NOMO-1 treated with dmso at 0.1 percent for 144 hours (cell line): ENCODE measurements around the gene TRAPPC3.

Experiments used
- DNase-seq: peaks from one replicate; lab custom pipeline; 2025; ENCODE audit not compliant: unreplicated experiment; lab: John Stamatoyannopoulos, UW

TRAPPC3 gene

GRCh38 chr1:36126797-36127500, 22.3 kb downstream of the TRAPPC3 start:
- DNase-seq: no peak

DNA sequence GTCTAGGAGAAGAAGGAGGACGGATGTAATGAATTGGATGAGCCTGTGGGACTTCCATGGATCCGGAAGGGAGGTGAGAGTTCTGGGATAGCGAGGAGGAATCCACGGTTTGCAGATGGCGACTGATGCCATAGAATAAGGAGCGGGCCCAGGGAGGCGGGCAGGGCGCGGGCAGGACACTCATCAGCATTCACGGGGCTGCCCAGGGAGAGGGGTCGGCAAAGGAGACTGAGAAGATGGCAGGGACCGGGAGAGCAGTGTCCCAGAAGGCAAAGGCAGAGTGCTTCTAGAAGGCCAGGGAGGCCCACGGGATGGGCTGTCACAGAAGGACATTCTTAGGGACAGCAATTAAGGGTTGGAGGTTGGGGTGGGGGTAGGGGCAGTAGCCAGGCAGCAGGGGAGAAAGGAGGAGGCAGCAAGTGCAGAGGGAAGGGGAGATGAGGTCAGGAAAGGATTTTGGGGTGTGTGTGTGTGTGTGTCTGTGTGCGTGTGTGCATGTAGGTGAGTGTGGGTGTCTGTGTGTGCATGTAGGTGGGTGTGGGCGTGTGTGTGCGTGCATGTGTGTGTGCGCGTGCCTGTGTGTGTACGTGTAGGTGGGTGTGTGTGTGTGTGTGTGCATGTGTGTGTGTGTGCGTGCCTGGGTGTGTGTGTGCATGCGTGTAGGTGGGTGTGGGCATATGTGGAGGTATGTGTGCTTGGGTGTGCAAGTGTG, 23.1 kb downstream of the TRAPPC3 start:
- no peak for DNase-seq

DNA sequence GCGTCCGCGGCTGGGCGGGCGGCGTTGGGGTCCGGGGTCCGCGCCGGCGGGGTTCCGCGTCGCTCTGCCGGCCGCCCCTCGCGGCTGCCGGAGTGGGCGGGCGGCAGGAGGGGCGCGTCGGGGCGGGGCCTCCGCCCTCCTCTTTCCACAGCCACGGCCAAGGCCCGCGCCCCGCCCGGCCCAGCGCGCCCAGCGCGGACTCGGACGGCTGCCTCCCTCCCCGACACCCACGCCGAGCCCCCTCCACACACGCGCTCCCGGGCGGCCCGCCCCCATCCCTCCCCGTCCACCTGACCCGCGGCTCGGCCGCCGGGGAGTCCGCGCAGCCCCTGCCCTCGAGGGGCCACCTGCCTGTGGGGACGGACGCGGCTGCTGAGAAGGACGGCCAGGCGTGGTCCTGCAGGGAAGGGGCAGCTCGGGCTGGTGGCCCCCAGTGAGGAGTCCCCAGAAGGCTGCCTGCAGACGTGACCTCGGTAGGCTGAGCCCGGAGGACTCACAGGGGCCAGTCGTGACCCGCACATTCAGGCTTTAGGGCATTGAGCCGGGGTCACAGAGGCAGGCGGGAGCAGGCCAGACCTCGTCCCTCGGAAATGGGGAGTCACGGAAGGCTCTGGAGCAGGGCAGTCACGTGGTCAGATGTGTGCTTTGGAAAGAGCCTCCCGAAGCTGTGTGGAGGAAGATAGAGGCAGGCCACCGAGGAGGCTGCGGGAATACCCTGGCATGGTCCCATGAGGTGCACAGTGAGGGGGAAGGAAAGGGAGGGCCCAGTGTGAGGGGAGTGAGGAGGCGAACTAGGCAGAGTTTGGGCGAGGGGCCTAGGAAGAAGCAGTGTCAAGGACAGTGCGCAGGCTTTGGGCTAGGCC, 23.9 kb downstream of the TRAPPC3 start, which contains the start of gene COL8A2:
TSS of gene COL8A2 (minus strand) at position 94 of the 863 bp plus-strand sequence. CDS start 24,980 bp downstream, outside the sequence.
- no peak for DNase-seq

DNA sequence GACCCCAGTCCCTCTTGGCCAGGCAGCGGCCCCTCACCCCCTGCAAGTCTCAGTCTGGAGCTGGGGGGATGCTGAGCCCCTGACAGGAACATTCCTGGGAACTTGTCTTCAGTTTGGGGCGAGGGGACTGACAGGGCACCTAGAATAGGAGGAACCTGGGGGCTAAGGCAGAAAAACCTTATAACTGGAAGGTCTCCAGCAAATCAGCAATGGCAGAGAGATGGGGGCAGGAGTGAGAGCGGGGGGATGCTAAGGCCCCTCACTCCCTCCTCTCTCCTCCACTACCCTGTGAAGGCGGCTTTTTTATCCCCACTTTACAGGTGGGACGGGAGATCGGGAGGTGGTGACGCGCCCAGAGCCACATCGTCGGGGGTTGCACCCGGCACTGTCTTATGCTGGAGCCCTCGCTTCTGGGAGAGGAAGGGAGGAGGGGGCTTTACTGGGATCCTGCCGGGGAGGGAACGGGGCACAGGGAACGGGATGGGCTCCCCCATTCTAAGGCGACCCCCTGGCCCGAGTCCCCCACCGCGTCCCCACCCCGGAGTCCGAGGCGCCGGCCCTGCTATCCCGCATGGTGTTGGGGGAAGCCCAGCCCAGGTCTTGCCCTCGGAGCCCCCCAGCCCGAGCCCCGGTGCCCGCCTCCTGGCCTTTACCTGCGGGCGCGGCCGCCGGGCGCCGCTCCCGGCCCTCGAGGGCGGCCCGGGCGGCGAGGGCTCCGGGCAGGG, 24.7 kb downstream of the TRAPPC3 start:
- DNase-seq: no peak

DNA sequence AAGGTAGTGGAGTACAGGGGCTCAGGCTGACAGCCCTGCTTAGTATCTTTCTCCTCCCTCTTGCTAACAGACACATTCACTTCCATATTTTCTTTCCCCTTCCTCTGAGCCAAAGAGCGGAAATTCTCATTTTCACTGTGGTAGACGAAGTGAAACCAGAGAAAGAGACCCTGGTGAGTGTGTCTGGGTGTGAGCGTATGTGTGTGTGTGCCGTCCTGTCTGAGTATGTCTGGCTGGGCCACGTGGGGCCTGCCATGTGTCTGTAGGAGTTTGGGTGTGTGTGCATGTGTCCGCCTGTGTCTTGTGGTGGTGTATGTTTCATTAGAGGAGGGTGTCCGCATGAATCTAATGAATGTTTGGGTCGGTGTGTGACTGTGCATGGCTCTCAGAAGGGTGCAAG, 25.9 kb downstream of the TRAPPC3 start:
- peak; percentile 87 for DNase-seq

DNA sequence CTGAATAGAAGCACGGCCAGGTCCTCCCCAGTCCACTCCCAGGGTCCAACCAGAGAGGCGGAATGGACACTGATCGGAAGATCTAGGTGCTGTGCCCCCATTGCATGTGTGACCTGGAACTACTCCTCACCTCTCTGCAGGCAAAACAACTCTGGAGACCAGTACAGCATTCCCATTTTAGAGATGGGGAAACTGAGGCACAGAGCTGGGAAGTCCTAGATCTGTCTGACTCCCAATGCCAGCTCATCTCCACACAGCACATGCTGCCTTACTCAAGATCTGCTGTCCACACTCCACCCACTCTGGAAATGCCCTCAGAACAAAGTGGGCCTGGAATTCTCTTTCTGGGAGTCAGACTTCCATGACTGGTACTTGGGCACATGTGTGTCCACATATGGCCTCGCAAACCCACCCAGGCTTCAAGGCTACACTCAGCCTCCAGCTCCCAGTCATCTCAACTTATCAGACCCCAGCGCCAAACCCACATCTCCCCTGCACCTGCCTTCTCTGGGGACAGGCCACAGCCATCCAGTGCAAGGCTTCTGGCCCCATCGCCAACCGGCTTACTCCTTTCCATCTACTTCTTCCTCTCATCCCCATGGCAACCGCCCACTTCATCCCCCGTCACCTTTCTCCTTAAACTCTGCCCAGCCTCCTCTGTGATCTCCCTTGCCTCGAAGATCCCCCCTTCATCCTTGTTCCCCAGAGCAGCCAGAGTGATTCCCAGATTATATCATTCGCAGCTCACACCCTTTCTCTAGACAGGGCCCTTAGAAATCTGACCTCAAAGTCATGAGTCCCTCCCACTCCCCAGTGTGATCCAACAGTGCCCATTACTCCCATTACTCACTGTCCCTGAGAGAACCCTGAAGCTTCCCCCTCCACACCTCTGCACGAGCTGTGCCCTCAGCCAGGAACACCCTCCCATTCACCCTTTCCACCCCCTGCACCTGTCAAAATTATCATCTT, 26.9 kb downstream of the TRAPPC3 start:
- DNase-seq: no peak

GRCh38 chr1:36119456-36119855, 29.8 kb downstream of the TRAPPC3 start:
- no peak for DNase-seq

DNA sequence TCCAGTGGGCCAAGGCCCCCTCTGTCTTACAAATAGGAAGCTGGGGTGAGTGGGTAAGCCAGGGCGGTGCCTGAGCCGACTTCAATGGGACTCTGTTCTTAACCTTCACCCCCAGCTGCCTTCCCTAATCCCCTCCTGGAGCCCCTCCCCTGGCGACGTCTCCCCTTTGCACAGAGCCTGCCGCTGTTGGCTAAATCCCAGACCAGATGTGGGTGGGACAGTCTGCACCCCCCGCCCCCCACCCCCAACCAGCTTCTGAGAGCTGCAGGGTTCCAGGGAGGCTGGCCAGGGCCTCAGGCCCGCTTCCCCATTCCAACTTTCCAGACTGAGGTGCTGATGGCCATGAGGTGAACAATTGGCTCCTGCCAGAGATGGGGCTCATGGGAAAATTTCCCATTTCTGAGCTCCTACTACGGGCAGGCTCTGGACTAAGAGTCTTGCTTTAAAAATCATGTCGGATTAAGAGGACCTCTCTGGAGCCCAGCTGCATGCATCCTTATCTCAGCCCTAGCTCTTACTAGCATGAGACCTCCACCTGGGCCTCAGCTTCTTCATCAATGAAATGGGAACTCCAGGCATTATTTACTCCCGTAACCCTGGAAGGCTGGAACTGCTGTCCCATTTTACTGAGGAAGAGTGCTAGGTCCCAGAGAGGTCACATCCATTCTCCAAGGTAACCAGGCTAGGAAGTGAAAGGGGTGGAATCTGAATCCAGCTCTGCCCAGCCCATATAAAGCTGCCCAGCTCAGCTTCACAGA, 30.7 kb downstream of the TRAPPC3 start:
- no peak for DNase-seq

- DNase-seq: no peak
These were observed 32.4 kb downstream of the TRAPPC3 start for GRCh38 chr1:36116901-36117300.

DNA sequence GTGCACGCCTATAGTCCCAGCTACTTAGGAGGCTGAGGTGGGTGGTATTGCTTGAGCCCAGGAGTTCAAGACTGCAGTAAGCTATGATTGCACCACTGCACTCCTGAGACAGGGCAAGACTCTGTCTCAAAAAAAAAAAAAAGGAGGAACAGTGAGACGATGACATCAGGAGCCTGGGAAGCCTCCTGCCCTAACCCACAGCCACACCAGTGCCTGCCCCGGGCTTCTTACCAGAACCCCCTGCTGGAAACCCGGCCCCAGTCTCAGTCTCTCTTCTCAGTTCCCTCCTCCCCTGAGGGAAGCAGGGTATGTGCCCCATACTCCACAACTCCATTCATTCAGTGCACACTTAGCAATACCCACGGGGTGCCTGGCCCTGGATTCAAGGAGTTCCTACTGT, 33.4 kb downstream of the TRAPPC3 start:
- DNase-seq: no peak

GRCh38 chr1:36115200-36115669, 34.1 kb downstream of the TRAPPC3 start:
- DNase-seq: no peak

GRCh38 chr1:36114371-36114770, 34.9 kb downstream of the TRAPPC3 start:
- no peak for DNase-seq

GRCh38 chr1:36112823-36113222, 36.5 kb downstream of the TRAPPC3 start:
- DNase-seq: no peak

- no peak for DNase-seq
These were observed 38.1 kb downstream of the TRAPPC3 start for GRCh38 chr1:36111151-36111550.

- no peak for DNase-seq
These were observed 40.1 kb downstream of the TRAPPC3 start for GRCh38 chr1:36109041-36109679.

- DNase-seq: no peak
These were observed 41.0 kb downstream of the TRAPPC3 start for GRCh38 chr1:36108314-36108713.

GRCh38 chr1:36107394-36107793, 41.9 kb downstream of the TRAPPC3 start:
- no peak for DNase-seq

- DNase-seq: no peak
These were observed 43.0 kb downstream of the TRAPPC3 start for GRCh38 chr1:36106269-36106668.
